Karpas-422 (cell line): ENCODE data around the gene CTNND2. TPM values are rescaled to one million over a fixed set of nuclear protein-coding genes. Genes with fewer than 3 reads are reported as not detected.

Source experiments
- DNase-seq: peaks from one replicate; pipeline ENCODE4 v3.0.0-alpha.2; 2015
- H2AFZ ChIP-seq: fragments of 200-600 bp; sonication (generic); 2 replicates; pipeline ENCODE4 v1.6.1; 2014; ENCODE audit warnings: antibody characterized with exemption, low read length, mixed read lengths
- H3K27ac ChIP-seq: fragments of 200-600 bp; sonication (generic); 2 replicates; pipeline ENCODE4 v1.5.1; 2014; ENCODE audit warnings: mild to moderate bottlenecking, low read length, moderate library complexity
- H3K27me3 ChIP-seq: fragments of 200-600 bp; sonication (generic); 2 replicates; pipeline ENCODE4 v1.6.1; 2014; ENCODE audit warnings: low read length, mixed read lengths
- H3K36me3 ChIP-seq: fragments of 200-600 bp; sonication (generic); 2 replicates; pipeline ENCODE4 v1.6.1; 2014; ENCODE audit warnings: low read length, mixed read lengths; ENCODE audit not compliant: insufficient read depth
- H3K4me1 ChIP-seq: fragments of 200-600 bp; sonication (generic); 2 replicates; pipeline ENCODE4 v1.6.1; 2014; ENCODE audit warnings: mild to moderate bottlenecking, low read length, mixed read lengths
- H3K4me2 ChIP-seq: fragments of 200-600 bp; sonication (generic); 2 replicates; pipeline ENCODE4 v1.6.1; 2014; ENCODE audit warnings: low read length, low read depth, mild to moderate bottlenecking; ENCODE audit not compliant: poor library complexity, severe bottlenecking
- H3K4me3 ChIP-seq: fragments of 200-600 bp; sonication (generic); 2 replicates; pipeline ENCODE4 v1.5.1; 2014; ENCODE audit warnings: mild to moderate bottlenecking, antibody characterized with exemption, low read length, mixed read lengths
- H3K79me2 ChIP-seq: fragments of 200-600 bp; sonication (generic); 2 replicates; pipeline ENCODE4 v1.6.1; 2014; ENCODE audit warnings: mild to moderate bottlenecking, low read length, mixed read lengths
- H3K9ac ChIP-seq: fragments of 200-600 bp; sonication (generic); 2 replicates; pipeline ENCODE4 v1.6.0; 2014; ENCODE audit warnings: low read length
- H3K9me2 ChIP-seq: fragments of 200-600 bp; sonication (generic), shearing (Covaris generic); replicated peaks from 2 replicates; pipeline ENCODE4 v1.6.0; 2014; ENCODE audit warnings: mild to moderate bottlenecking, low read length, moderate library complexity; ENCODE audit not compliant: insufficient read depth
- H3K9me3 ChIP-seq: fragments of 300-700, 200-600 bp; sonication (generic); 2 replicates; pipeline ENCODE4 v1.6.1; 2014; ENCODE audit warnings: low read length, mixed read lengths
- H4K20me1 ChIP-seq: fragments of 200-600 bp; sonication (generic); 2 replicates; pipeline ENCODE4 v1.6.1; 2014; ENCODE audit warnings: mild to moderate bottlenecking, antibody characterized with exemption, low read length, low read depth; ENCODE audit not compliant: insufficient read depth
- total RNA-seq: library from RNA; depleted of rRNA; stranded (reverse); fragments of >200 nt; shearing (Covaris generic); gene quantifications from 2 replicates; pipeline ENCODE4 v1.2.3, GENCODE V29; 2014; ENCODE audit warnings: low replicate concordance

Gene CTNND2
- total RNA-seq, 1 experiment from 2014 or later, result not detected

DNA sequence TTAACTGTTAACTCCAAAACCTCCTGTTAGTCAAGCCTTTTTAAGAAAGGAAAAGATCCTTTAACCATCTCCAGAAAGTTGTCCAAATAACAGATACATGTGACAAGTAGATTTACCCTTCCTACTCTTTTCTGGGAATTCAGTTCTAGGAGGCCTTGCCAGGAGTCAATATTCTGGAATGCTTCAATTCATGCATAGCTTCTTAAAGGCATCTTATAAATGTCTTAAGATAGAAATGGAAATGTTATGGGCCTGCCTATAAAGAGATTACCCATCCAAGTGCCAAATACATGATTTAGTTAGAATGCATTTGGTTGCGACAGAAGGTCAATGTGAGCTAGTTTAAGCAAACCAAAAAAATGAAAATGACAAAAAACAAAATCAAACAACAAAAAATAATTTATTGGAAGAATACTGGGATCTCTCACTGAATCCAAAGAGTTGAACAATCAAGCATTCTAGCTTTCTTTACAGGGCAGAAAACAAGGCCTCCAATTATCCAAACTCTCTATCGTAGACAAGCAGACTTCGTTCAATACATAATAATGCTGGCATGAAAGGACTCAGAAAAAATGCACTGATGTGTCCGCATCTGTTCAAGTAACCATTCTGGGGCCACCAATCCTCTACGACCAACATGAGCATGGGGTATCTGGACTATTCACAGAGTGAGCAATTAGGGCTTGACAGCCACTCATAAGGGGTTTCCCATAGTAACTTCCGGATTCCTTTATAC is 188.6 kb downstream of the CTNND2 start:
- Histone ChIP-seq H3K36me3 (no peaks in the 10 kb centered on the region), H3K9me3 (no peaks in the 10 kb centered on the region; the same call in 1 of the 2 replicates), H3K4me3 (no peak overlapping the region), H3K27ac (no peak overlapping the region), H3K27me3 (no peaks in the 10 kb centered on the region), H3K9me2 (no peaks in the 10 kb centered on the region), H3K4me2 (no peak overlapping the region), H3K4me1 (no peaks in the 10 kb centered on the region), H3K9ac (no peak overlapping the region), H4K20me1 (no peaks in the 10 kb centered on the region), H3K79me2 (no peaks in the 10 kb centered on the region), H2AFZ (no peak overlapping the region)
- DNase-seq, result no peak

DNA sequence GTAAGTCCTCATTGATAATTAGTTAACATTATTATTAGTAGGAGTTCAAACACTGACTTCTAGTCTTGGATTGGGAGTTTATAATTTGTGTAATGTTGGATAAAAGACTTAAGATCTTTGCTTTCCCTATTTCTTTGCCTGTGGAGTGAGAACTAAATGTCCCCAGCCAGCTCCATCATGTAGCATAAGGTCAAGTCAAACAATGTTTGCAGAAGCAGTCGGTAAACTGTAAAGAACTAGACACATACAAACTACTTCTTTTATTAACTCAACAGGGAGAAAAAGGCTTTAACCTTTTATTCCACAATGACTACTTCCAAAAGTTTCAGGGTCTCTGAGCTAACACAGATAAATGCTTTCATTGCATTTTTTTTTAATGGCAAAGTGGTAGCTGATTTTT is 192.3 kb downstream of the CTNND2 start:
- H3K79me2 ChIP-seq, result no peaks in the 10 kb centered on the region
- no peaks in the 10 kb centered on the region for H3K9me2 ChIP-seq
- no peaks in the 10 kb centered on the region for H4K20me1 ChIP-seq
- H3K4me3 ChIP-seq, result no peak overlapping the region
- DNase-seq, result no peak
- no peak overlapping the region for H3K27ac ChIP-seq
- no peaks in the 10 kb centered on the region for H3K36me3 ChIP-seq
- H3K9ac ChIP-seq, result no peak overlapping the region
- H3K9me3 ChIP-seq, result no peaks in the 10 kb centered on the region; the same call in 1 of the 2 replicates
- H2AFZ ChIP-seq, result no peak overlapping the region
- H3K4me1 ChIP-seq, result no peaks in the 10 kb centered on the region
- H3K4me2 ChIP-seq, result no peak overlapping the region
- no peaks in the 10 kb centered on the region for H3K27me3 ChIP-seq

DNA sequence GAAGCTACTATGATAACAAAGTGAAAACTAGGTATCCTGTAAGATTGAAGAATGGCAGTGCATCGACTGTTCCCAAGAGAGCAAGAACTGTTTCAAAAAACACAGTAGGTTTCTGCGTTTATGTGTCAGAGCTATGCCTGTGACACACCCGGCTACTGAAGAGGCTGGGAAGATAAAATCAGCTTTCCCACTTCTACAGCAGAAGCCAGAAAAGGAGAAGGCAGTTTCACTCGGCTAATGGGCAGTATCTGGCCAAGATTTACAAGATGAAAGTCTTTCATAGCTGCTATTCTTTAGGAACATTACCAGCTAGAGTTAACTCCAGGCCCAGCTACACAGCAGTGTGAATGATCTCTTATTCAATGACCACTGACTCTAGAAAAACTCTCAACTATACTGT is 195.2 kb downstream of the CTNND2 start:
- H3K4me3 ChIP-seq, result no peak overlapping the region
- no peak overlapping the region for H2AFZ ChIP-seq
- H3K9me3 ChIP-seq, result no peaks in the 10 kb centered on the region; the same call in 1 of the 2 replicates
- H3K9ac ChIP-seq, result no peak overlapping the region
- H3K4me1 ChIP-seq, result no peaks in the 10 kb centered on the region
- DNase-seq, result no peak
- no peak overlapping the region for H3K4me2 ChIP-seq
- no peaks in the 10 kb centered on the region for H3K27me3 ChIP-seq
- H3K27ac ChIP-seq, result no peak overlapping the region
- H3K79me2 ChIP-seq, result no peaks in the 10 kb centered on the region
- no peaks in the 10 kb centered on the region for H3K36me3 ChIP-seq
- no peaks in the 10 kb centered on the region for H4K20me1 ChIP-seq
- no peaks in the 10 kb centered on the region for H3K9me2 ChIP-seq

DNA sequence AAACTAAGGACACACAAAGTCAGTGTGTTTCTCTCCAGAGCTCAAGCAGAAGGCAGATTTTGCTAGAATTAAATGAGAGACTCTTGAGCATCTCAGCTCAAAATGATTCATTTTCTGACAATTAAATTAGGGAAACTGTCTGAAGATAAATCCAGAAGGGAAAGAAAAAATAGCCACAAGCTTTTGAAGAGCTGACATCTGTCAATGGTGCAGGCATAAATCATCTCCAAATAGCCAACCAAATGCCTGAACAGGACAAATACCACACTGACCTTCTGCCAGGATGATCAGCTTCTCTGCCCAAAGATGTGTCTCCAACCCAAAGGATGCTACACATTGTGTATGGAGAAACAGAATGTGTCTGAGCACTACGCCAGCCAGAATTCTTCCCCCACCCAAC is 199.3 kb downstream of the CTNND2 start:
- Histone ChIP-seq H3K9ac (no peak overlapping the region), H3K79me2 (no peaks in the 10 kb centered on the region), H2AFZ (no peak overlapping the region), H3K4me2 (no peak overlapping the region), H3K27me3 (no peaks in the 10 kb centered on the region), H3K36me3 (no peaks in the 10 kb centered on the region), H3K9me2 (no peaks in the 10 kb centered on the region), H3K4me1 (no peaks in the 10 kb centered on the region), H3K4me3 (no peak overlapping the region), H4K20me1 (no peaks in the 10 kb centered on the region), H3K27ac (no peak overlapping the region), H3K9me3 (no peaks in the 10 kb centered on the region)
- no peak for DNase-seq

DNA sequence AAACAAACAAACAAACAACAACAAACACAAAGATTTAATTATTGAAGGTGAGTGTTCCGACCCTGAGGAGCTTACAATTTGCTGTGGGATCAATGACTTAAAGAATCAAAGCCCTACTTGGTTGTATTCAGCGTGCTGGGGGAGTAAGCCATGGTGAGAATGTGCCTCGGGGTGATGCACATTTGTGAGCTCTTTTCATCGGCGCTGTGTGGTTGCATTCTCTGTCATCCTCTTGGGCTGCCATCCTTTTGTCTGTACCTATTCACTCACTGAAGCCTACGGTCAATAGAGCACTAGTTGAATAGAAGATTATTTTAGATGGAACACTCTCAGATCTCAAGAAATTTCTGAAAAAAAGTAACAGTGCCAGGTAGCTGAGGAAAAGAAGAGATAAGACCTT is 203.9 kb downstream of the CTNND2 start:
- Histone ChIP-seq H2AFZ (no peak overlapping the region), H3K9me2 (no peaks in the 10 kb centered on the region), H3K36me3 (no peaks in the 10 kb centered on the region), H3K4me2 (no peak overlapping the region), H3K9me3 (peaks cover 4% of the 10 kb centered on the region; the same call in 1 of the 2 replicates), H3K27me3 (no peaks in the 10 kb centered on the region), H3K4me3 (no peak overlapping the region), H3K9ac (no peak overlapping the region), H3K4me1 (no peaks in the 10 kb centered on the region), H3K27ac (no peak overlapping the region), H3K79me2 (no peaks in the 10 kb centered on the region), H4K20me1 (no peaks in the 10 kb centered on the region)
- DNase-seq, result no peak

DNA sequence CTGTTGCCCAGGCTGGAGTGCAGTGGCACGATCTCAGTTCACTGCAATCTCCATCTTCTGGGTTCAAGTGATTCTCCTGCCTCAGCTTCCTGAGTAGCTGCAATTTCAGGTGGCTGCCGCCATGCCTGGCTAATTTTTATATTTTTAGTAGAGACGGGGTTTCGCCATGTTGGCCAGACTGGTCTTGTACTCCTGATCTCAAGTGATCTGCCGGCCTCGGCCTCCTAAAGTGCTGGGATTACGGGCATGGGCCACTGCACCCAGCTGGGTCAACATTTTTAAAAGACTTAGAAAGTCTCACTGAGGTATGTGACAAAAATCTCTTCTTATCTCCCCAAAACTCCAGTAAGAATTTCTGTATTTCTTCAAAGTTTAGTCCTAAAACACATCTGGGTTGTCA is 211.6 kb downstream of the CTNND2 start:
- Histone ChIP-seq H3K79me2 (no peaks in the 10 kb centered on the region), H3K9ac (no peak overlapping the region), H3K4me3 (no peak overlapping the region), H2AFZ (no peak overlapping the region), H4K20me1 (no peaks in the 10 kb centered on the region), H3K27me3 (no peaks in the 10 kb centered on the region), H3K36me3 (no peaks in the 10 kb centered on the region), H3K9me2 (no peaks in the 10 kb centered on the region), H3K4me2 (no peak overlapping the region), H3K9me3 (peaks cover 10% of the 10 kb centered on the region; the same call in 1 of the 2 replicates), H3K27ac (no peak overlapping the region), H3K4me1 (no peaks in the 10 kb centered on the region)
- DNase-seq, result no peak

DNA sequence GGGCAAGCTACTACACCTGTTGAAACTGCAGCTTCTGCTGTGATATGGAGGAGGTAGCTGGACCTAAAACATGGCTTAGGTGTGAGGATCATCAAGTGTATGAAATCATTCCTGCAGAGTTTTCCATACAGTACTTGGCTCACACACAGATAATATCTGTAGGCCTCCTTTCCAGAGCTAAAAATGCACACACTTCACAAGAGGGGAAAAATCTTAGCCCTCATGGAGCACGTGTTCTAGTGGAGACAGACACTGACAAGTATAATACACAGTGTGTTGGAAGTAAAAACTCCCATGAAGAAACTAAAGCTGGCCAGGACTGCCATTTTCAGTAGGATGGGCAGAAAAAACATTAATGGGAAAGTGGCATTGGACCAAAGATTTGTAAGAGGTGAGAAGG is 216.7 kb downstream of the CTNND2 start:
- no peak for DNase-seq
- Histone ChIP-seq H3K27me3 (no peaks in the 10 kb centered on the region), H3K79me2 (no peaks in the 10 kb centered on the region), H3K4me1 (no peaks in the 10 kb centered on the region), H4K20me1 (no peaks in the 10 kb centered on the region), H3K4me2 (no peak overlapping the region), H3K9me2 (no peaks in the 10 kb centered on the region), H3K9me3 (peaks cover 19% of the 10 kb centered on the region), H3K9ac (no peak overlapping the region), H3K4me3 (no peak overlapping the region), H2AFZ (no peak overlapping the region), H3K36me3 (no peaks in the 10 kb centered on the region), H3K27ac (no peak overlapping the region)

DNA sequence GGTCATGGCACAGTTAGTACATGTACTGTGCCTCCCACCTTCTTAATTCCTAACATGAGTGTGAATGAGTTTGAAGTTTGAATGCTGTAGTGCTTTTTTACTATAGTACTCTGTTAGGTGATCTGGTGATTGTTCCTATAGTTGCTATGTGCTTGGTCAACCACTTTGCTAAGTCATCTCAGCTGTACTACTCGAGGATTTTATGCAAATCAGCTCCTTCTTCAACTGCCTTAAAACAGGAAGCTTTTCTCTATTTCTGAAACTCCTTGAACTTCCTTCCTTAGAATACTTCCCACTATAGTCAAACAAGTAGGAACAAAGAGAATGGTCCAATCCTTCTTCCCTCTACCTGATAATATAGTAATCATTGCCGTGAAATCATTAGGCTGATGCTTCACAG is 219.6 kb downstream of the CTNND2 start:
- no peak overlapping the region for H3K4me3 ChIP-seq
- H3K4me1 ChIP-seq, result no peaks in the 10 kb centered on the region
- H3K4me2 ChIP-seq, result no peak overlapping the region
- H3K79me2 ChIP-seq, result no peaks in the 10 kb centered on the region
- H2AFZ ChIP-seq, result no peak overlapping the region
- peaks cover 24% of the 10 kb centered on the region for H3K9me3 ChIP-seq
- DNase-seq, result no peak
- no peak overlapping the region for H3K9ac ChIP-seq
- H3K27me3 ChIP-seq, result no peaks in the 10 kb centered on the region
- no peak overlapping the region for H3K27ac ChIP-seq
- H3K36me3 ChIP-seq, result no peaks in the 10 kb centered on the region
- H3K9me2 ChIP-seq, result no peaks in the 10 kb centered on the region
- no peaks in the 10 kb centered on the region for H4K20me1 ChIP-seq
